Stimulated activated CD4-positive, alpha-beta T cell treated with anti-CD3 and anti-CD28 coated beads, Interleukin-12 subunit alpha, Interleukin-12 subunit beta, amount 100 ng/mL, for 48 hours (primary cell): ENCODE results near the gene TUBB4A.
"Not testable (repeated sequence)": the region's sequence is repeated elsewhere in the genome, so short reads cannot be mapped to it uniquely, and the experiment has no call there.

ENCODE experiments used
- DNase-seq, 3 donors: peaks; one replicate each; pipeline ENCODE4 v3.0.0-alpha.2; 2020; ENCODE audit warnings: low read depth in 2 of 3, low spot score in 1 of 3

TUBB4A gene

DNA sequence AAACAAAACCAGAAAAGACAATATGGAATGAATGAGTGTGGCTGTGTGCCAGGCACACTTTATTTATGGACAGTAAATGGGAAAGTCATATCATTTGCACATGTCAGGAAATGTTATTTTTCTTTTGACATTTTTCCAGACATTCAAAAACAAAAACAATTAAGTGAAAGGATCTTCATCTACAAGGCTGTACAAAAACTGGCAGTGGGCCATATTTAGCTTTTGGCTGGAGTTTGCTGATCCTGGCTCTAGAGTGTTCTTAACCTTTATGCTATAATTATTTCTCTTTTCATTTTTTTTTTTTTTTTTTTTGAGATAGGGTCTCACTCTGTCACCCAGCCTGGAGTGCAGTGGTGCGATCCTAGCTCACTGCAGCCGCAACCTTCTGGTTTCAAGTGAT, 22.2 kb upstream of the TUBB4A start:
- DNase-seq, result no peak

DNA sequence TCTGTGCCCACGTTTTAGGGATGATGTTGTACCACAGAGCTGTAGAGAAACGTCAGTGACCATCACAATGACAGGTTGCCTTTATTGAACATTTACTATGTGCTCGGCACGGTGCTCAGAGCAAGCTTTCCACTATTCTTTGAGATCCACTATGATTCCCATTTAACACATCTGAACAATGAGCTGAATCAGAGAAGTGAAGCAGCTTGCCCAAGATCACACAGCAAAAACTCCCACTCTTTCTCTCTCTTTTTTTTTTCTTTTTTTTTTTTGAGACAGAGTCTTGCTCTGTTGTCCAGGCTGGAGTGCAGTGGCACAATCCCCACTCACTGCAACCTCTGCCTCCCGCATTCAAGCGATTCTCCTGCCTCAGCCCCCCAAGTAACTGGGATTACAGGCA, 20.6 kb upstream of the TUBB4A start:
- DNase-seq, result no peak

DNA sequence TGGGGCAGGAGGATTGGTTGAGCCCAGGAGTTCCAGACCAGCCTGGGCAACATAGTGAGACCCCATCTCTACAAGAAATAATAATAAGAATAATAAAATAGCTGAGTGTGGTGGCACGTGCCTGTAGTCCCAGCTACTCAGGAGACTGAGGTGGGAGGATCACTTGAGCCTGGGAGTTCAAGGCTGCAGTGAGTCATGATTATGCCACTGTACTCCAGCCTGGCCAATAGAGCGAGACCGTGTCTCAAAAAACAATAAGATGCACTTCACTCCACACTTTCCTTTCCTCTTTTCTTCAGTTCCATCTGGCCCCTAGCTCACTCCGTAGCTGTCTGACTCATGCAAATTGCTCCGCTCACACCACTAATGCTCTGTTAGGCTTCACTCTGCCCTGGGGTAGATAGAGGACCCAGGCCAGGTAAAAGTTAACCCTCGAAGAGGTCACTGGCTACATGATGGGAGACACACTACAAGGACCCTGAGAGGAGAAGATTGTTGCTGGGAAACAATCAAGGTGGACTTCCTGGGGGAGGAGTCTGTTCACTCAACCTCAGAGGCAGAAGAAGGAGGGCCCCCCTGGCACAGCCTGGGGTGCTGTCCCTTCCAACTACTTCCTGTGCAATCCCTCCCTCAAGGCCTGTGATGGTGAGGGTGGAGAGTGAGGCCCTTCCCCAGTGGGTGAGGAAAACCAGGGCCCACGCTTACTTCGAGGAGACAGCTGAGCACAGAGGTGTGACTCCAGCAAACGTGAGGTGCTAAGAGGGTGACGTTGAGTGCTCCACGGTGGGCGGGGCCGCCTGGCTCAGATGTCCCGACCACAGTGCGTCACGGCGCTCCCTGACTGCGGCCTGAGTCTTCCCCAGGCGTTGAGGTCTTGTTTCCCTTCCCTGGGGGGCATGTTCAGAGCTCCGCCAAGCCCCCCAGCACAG, 19.9 kb upstream of the TUBB4A start:
- peak in 1 of 3 donors; percentile 38 for DNase-seq

DNA sequence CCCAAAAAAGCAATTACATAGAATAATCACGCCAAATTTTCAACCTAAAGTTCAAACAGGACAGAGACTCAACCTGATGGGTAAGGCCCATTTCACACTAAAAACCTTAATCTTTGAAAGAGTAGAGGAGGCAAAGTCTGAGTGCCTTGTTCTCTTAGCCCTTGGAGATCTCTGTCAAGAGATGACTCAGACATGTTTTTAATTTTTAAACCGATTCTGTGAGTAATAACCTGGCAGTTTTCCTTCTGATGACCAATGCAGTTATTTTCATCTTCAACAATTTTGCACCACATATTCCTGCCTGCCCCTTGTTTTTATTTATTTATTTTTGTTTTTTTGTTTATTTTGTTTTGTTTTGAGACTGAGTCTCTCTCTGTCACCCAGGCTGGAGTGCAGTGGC, 17.2 kb upstream of the TUBB4A start:
- no peak for DNase-seq

DNA sequence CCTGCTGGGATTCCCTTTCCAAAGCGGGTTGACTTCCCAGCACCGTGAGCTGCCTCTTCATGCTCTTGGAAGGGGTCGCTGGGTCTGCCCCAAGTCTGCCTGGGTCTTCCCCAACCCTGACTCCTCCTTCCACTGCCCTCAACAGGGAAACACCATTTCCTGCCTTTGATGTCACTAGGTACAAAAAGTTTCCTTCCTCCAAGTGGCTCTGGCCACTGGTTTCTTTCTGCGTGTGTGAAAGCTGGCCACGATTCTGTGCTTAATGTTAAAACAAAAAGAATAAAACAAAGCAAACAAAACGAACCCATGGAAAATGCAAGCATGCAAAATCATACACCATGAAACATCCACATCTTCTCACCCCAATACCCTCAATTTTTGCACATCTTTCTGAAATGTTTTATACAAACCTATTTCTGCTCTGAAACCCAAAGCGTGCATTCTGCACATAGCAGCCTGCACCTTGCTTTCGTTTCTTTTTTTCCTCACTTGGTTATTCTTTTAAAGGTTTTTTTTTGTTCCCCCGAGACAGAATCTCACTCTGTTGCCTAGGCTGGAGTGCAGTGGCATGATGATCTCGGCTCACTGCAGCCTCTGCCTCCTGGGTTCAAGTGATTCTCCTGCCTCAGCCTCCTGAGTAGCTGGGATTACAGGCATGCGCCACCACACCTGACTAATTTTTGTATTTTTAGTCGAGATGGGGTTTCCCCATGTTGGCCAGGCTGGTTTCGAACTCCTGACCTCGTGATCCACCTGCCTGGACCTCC, 16.2 kb upstream of the TUBB4A start:
- DNase-seq, result no peak

DNA sequence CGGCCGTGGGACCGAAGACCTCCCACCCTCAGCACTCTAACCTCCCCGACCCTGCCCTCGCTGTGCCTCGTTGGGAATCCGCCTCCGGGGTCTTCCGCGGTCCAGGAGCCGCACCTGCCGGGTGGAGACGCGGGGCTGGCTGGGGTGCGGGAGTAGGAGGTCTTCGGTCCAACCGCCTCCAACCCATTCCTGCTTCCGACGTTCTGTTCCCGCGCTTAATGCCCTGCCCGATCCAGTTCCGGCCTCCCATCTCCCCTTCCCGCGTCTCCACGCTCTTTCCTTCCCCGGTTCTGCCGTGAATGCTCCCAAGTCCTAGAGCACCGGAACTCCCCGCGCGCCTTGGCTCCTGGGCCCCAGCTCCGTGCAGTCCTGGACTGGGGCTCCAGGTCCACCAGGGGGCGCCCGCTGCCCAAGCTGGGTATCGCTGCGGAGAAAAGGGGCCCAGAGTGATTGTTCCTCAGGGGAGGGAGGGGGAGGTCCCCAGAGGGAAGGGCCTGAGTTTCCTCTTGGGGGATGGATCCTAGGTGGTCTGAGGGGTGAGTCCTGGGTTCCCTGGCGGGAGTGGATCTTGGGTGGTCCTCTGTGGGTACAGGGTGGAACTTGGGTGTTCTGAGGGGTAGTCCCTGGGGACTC, 14.7 kb upstream of the TUBB4A start:
- peak; percentile 83 to 95 (median 94) for DNase-seq

DNA sequence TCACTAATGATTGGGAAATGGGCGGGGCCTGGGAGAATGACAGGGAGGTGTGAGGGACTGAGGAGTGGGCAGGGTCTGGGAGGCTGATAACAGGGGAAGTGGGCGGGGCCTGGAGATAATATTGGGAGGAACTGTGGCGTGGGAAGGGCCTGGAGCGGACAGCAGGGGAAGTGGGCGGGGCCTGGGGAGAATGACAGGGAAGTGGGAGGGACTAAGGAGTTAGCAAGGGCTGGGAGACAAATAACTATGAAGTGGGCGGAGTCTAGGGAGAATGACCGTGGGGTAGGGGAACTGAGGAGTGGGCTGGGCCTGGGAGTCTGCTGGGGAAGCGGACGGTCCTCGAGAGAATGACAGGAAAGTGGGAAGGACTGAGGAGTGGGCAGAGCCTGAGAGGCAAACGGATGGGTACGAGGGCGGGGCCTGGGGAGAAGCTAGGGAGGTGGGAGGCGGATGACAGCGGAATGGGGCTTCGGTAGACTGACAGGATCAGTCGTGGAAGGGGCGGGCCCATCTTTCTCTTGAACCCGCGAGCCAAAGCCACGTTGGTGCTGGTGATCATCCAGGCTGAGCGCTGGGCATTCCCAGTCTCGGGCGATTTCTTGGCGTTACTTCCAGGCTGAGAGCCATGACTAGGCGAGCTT, 14.0 kb upstream of the TUBB4A start:
- DNase-seq, result peak; percentile 69 to 76 (median 74)

DNA sequence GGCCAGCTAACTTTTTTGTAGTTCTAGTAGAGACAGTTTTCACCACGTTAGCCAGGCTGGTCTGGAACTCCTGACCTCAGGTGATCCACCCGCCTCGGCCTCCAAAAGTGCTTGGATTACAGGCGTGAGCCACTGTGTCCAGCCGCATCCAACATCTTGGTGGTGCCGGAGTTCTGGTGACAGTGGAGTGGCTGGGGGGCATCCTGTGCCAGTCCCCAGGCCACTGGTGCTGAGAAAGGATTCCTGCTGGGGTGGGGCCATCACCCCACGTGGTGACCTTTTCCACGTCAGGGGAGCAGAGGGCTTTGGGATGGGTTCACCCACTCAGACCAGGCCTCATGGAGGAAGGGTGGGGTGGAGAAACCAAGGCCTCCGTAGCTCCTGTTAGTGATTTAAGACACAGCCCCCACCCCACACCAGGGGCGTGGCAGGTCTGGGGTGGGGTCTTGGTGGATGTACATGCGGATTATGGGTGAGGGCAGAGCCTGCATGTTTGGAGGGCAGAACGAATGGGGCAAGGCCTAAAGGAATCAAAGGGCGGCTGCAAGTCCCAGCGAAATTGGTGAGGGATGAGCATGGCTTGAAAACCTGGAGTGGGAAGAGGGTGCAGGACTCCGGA, 12.9 kb upstream of the TUBB4A start:
- no peak for DNase-seq

DNA sequence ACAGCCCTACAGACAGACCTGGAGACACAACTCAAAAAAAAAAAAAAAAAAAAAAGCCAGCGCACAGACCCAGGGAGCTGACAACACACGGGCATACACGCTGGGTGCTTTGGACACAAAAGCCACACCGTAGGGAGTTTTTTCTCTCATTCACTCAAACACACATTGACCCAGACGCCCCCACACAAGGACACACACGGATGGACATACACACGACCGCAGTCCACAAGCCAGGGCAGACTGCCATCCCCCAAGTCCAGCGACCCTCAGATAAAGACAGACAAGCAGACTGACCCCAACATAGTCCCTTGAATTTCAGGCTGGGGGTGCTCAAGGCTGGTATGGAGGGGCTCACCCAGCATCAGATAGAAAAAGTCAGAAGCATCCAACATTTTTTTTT, 12.0 kb upstream of the TUBB4A start:
- no peak for DNase-seq

DNA sequence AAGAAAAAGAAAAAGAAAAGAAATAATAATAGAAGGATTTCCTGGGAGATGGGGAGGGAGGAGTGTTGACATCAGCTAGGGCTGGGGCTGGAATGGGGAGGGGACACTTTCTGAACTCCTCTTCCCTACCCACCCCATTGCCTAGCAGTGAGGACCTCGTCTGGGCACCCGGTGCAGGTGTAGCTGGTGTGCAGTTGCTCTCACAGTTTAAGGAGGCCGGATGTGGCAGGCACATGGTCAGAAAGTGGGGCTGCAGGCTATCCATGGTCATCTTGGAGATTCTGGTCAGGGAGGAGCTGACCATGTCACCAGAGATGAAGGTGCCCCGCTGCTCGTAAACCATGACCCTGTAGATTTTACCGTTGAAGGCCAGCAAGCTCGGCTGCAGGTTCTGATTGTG, 8.5 kb upstream of the TUBB4A start:
- DNase-seq, result no peak

DNA sequence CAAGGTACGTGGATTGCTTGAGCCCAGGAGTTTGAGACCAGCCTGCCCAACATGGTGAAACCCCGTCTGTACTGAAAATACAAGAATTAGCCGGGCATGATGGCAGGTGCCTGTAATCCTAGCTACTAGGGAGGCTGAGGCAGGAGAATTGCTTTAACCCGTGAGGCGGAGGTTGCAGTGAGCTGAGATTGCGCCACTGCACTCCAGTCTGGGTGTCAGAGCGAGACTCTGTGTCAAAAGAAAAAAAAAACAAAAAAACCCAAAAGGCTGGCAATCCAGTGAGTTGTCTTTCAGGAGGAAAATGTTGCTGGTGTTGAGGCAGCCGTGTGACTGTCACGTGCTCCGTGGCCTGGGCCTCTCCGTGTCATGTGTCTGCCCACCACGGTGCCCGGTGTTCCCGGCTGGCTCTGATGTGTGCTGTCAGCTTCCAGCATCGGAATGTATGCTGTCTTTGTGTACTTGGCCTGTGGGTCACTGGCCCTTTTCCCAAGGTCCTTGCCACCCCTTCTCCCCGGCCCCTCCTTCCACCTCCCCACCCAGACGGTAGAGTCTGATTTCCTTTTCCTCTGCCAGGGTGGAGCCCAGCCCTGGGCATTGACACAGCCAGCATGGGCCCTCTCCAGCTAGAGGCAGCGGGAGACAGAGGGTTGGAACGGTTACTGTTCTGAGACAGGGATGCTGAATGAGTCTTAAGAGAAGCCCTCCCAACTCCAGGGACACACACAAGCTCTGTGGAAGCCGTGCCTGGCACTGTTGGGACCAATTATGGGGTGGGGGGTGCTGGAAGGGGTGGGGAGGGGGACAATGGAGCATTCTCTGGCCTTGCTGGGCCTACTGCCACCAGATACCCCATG, 7.2 kb upstream of the TUBB4A start:
- no peak for DNase-seq

DNA sequence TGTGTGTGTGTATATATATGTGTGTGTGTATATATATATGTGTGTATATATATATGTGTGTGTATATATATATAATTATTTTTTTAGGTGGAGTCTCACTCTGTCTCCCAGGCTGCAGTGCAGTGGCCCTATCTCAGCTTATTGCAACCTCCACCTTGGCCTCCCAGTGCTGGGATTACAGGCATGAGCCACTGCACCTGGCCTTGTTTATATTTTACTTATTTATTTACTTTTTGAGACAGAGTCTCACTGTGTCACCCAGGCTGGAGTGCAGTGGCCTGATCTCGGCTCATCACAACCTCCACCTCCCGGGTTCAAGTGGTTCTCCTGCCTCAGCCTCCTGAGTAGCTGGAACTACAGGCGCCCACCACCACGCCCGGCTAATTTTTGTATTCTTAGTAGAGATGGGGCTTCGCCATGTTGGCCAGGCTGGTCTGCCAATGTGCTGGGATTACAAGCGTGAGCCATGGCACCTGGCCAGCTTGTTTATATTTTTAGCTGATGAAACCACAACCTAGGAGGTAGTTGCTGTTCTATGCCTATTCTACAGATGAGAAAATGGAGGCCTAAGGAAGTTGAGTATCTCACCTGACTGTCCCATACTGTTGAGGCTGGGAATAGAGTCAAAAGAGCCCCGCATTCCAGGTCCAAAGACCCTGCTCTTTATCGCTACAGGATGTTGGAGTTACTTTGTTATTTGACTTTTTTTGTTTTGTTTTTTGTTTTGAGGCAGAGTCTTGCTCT, 6.1 kb upstream of the TUBB4A start:
- not testable (repeated sequence) for DNase-seq

DNA sequence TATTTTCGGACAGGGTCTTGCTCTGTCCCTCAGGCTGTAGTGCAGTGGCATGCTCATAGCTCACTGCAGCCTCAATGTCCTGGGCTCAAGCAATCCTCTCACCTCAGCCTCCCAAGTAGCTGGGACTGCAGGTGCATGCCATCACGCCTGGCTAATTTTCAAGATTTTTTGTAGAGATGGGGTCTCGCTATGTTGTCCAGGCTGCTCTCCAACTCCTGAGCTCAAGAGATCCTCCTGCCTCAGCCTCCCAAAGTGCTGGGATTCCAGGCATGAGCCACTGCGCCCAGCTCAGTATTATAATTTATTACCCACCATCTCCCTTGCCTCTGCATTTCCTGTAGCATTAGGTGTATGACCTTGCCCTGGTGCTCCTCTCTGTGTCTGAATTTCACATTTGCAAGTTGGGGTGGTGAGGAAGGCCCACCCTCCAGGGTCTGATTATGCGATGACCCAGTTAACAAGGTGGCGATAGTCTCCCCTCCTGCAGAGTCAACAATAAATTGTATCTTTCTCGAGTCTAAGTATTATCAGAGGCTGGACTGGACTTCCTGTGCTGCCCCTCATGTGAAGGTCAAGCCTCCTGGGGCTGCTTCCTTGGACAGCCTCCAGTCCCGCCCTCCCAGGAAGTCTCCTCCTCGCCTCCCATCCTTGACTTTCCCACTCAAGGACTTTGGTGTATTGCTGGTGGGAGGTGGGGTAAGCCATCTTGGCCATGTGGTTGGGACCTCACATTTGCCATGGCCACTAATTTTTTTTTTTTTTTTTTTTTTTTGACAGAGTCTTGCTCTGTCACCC, 1.5 kb upstream of the TUBB4A start:
- DNase-seq, result no peak

DNA sequence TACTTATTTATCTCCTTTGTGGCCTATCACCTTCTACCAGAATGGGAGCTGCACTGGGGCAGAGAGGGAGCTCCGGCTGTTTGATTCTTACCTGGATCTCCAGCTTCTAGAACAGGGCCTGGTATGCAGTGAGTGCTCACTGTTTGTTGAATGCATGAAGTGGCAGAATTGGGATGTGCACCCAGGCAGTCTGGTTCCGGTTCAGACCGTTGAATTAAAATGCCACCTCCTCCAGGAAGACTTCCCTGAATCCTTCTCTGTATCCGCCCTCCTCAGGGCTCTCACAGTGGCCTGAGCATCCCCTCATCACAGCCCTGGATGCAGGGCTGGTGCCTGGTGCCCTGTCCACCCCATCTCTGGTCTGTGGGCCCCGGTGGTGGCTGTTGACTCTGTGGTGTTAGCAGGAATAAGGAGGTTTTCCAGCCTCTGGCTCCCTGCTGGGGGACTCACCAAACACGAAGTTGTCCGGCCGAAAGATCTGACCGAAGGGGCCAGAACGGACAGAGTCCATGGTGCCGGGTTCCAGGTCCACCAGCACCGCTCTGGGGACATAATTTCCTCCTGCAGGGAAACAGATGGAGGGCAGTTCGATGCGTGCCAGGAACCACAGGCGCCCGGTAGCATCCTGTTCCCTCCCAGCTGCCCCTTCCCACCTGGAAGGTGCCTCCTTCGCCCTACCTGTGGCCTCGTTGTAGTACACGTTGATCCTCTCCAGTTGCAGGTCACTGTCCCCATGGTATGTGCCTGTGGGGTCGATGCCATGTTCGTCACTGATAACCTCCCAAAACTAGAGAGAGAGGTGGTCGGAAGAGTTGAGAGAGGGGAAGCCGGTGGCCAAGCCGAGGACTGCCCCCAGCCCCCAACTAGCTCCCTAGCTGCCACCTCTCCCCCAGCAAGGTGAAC, 1.0 kb downstream of the TUBB4A start:
- DNase-seq, result no peak

DNA sequence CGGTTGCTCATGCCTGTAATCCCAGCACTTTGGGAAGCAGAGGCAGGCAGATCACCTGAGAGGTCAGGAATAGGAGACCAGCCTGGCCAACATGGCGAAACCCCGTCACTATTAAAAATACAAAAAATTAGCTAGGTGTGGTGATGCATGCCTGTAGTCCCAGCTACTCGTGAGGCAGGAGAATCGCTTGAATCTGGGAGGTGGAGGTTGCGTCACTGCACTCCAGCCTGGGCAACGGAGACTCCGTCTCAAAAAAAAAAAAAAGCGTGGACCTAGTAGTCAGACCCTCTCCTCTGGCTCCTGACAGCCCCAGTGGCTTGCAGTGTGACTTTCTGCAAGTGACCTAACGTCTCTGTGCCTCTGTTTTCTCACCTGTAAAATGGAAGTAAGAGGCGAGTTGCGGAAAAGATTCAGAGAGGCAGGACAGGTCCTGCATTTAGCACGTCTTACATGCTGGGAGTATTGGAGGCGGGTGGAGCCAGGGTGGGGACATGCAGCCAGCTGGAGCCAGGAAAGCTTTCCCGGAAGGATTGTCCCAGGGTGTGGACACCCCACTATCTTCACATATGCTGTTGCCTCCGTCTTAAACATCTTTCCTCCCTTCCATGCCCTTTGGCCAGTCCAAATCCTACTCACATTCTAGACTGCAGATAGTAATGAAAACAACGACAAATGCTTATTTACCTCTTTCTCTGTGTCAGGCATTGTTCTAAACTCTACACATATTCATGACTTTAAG, 2.9 kb downstream of the TUBB4A start:
- no peak for DNase-seq

DNA sequence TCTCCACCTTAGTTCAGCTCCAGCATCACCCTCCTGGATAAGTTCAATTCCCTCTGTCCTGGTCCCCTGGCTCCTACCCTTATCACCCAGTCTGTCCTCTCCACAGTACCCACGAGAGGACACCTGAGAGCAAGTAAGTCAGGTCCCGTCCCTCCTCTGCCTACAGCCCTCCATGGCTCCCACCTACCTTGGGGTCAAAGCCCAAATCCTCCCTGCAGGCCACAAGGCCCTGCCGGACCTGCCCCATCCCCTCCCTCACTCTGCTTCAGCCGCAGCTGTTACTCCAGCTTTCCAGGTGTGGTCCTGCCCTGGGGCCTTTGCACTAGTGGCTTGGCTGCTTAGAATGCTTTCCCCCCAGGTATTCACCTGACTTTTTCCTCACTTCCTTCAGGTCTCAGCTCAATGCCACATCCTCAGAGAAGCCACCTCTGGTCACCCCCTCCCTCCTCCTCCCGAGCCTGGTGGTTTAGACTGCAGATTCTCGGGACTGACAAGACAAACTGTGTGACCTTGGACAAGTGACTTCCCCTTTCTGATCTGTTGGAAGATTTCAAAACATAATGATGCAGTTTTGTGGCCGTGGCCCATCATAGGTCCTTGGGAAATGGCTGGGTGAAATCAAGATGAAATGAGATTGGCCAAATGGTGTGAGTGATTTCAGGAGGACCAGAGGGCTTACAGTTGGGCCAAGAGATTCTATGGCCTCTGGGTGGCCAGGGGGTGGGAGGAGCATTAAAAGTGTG, 3.6 kb downstream of the TUBB4A start:
- no peak for DNase-seq
